ENCODE results near the gene CEP68.

Gene CEP68

DNA sequence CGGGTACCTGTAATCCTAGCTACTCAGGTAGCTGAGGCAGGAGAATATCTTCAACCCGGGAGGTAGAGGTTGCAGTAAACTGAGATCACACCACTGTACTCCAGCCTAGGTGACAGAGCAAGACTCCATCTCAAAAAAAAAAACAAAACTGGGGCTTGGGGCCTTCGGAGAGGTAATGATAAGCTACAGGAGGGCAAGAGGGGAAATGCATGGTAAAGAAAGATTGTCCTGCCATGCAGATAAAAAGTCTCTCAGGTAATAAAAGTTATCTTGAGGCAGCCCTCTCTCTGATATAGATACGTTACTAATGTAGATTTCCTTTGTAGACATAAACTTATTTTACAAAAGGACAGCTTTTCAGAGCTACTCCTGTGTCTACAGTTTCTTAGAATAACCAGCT lies 77.4 kb downstream of the CEP68 start:
- no peak for DNase-seq

DNA sequence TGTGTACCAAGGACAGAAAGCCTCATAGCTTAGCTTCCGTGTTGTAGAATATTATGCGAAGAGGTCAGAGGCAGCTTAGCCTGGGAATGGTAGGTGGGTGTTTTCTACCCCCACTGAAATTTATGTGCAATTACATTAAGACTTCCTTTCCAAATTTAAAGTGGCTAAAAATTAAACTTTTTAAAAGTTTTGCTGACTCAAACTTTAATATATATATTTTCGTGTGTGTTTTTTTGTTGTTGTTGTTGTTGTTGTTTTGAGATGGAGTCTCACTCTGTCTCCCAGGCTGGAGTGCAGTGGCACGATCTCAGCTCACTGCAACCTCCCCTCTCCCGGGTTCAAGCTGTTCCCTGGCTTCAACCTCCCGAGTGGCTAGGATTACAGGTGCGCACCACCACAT lies 77.9 kb downstream of the CEP68 start:
- DNase-seq, result no peak

DNA sequence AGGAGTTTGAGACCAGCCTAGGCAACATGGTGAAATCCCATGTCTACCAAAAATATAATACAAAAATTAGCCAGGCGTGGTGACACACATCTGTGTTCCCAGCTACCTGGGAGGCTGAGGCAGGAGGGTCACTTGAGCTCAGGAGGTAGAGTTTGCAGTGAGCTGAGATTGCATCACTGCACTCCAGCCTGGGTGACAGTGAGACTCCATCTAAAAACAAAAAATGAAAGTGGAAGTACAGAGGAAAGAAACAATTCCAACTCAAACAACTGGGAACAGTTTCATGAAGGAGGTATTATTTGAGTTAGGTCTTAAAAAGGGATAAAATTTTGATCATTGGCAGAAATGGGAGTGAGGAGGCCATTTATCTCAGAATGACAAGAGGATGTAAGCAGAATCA lies 80.0 kb downstream of the CEP68 start:
- no peak for DNase-seq
